ENCODE data around the gene CFAP210. TPM values are rescaled to one million over a fixed set of nuclear protein-coding genes. Genes with fewer than 3 reads are reported as not detected.

CFAP210 gene
- total RNA-seq, 1 experiment from 2014 or later, result not detected

DNA sequence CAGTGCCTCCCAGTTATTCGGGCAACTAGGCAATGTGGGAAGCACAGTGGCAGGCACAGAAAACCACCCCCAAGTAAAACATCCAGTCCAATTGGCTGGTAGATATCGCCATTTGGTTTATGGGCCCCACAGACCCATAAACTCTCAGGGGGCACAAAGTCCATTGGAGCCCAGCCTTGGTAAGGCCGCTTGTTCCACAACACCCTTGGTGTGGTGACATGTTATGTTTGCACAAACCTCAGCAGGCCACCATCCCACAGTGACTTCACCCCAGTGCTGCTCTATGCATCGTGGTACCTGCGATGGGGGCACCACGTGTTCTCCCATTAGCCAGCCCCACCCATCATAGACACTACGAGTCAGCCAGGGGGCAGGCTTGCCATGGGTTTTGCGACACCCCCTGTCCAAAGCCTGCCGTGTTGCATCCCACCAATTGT is 18.6 kb upstream of the CFAP210 start:
- Histone ChIP-seq H3K79me2 (ENCODE audit: insufficient read depth, low read length) (no peaks in the 10 kb centered on the region), H3K27ac (ENCODE audit: low read depth, low read length) (no peak overlapping the region), H3K4me1 (ENCODE audit: control insufficient read depth in 1 of 2, insufficient read depth in 2 of 2, low read length in 2 of 2) (no peaks in the 10 kb centered on the region), H3K9me2 (ENCODE audit: insufficient read depth) (no peaks in the 10 kb centered on the region), H3K9ac (ENCODE audit: low read length) (no peak overlapping the region), H3K4me2 (ENCODE audit: low read length) (no peak overlapping the region), H3K36me3 (ENCODE audit: control insufficient read depth in 1 of 2, insufficient read depth in 2 of 2, low read length in 2 of 2) (no peaks in the 10 kb centered on the region), H2AFZ (ENCODE audit: low read depth, low read length, poor library complexity, severe bottlenecking) (no peak overlapping the region), H3K27me3 (ENCODE audit: insufficient read depth, low read length) (no peaks in the 10 kb centered on the region), H3K9me3 (ENCODE audit: control insufficient read depth in 1 of 2, insufficient read depth in 1 of 2, low read depth in 1 of 2, low read length in 2 of 2) (no peaks in the 10 kb centered on the region), H3K4me3 (replicated peaks in 1 of 2; ENCODE audit: low read depth in 1 of 2, low read length in 2 of 2) (no peak overlapping the region), H4K20me1 (ENCODE audit: insufficient read depth) (no peaks in the 10 kb centered on the region)
- intact Hi-C loops (cut with micrococcal nuclease), result no loop called here
- no peak for DNase-seq (ENCODE audit: low read depth, low spot score)
- no TSS peak for BruUV-seq (replicated peaks)
- RAD21 ChIA-PET (ENCODE audit: low non-redundant PET in 1 of 2, low total read pairs in 2 of 2, uncharacterized antibody in 2 of 2, unreplicated experiment in 2 of 2), result no interaction called here
- no peak for ATAC-seq
- POLR2A ChIA-PET, result no interaction called here
- CTCF ChIA-PET, result no interaction called here
- TF ChIP-seq ZNF274 (IDR thresholded peaks at IDR 0.05; ENCODE audit: low read depth, low read length) (no peak), POLR2AphosphoS5 (IDR thresholded peaks at IDR 0.05; ENCODE audit: low read depth, low read length) (no peak), RAD21 (IDR thresholded peaks at IDR 0.05; ENCODE audit: low read depth) (no peak), JUND (IDR thresholded peaks at IDR 0.05) (no peak), YY1 (IDR thresholded peaks at IDR 0.05; ENCODE audit: extremely low read depth, insufficient replicate concordance, low read depth, low read length) (no peak), FOSL1 (IDR thresholded peaks at IDR 0.05; ENCODE audit: low read depth) (no peak), ELF1 (IDR thresholded peaks at IDR 0.05; ENCODE audit: borderline replicate concordance, low read depth) (no peak)
- TF ChIP-seq, protein P1, sequence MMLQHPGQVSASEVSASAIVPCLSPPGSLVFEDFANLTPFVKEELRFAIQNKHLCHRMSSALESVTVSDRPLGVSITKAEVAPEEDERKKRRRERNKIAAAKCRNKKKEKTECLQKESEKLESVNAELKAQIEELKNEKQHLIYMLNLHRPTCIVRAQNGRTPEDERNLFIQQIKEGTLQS (IDR thresholded peaks at IDR 0.05), result no peak
- TF ChIP-seq, protein P2, sequence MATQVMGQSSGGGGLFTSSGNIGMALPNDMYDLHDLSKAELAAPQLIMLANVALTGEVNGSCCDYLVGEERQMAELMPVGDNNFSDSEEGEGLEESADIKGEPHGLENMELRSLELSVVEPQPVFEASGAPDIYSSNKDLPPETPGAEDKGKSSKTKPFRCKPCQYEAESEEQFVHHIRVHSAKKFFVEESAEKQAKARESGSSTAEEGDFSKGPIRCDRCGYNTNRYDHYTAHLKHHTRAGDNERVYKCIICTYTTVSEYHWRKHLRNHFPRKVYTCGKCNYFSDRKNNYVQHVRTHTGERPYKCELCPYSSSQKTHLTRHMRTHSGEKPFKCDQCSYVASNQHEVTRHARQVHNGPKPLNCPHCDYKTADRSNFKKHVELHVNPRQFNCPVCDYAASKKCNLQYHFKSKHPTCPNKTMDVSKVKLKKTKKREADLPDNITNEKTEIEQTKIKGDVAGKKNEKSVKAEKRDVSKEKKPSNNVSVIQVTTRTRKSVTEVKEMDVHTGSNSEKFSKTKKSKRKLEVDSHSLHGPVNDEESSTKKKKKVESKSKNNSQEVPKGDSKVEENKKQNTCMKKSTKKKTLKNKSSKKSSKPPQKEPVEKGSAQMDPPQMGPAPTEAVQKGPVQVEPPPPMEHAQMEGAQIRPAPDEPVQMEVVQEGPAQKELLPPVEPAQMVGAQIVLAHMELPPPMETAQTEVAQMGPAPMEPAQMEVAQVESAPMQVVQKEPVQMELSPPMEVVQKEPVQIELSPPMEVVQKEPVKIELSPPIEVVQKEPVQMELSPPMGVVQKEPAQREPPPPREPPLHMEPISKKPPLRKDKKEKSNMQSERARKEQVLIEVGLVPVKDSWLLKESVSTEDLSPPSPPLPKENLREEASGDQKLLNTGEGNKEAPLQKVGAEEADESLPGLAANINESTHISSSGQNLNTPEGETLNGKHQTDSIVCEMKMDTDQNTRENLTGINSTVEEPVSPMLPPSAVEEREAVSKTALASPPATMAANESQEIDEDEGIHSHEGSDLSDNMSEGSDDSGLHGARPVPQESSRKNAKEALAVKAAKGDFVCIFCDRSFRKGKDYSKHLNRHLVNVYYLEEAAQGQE (IDR thresholded peaks at IDR 0.05; ENCODE audit: low read depth), result no peak

Data from HCT116 (cell line).